IMR-90 (cell line): ENCODE data around the gene MPND. TPM values are rescaled to one million over a fixed set of nuclear protein-coding genes. Genes with fewer than 3 reads are reported as not detected.

Experiments used
- ATAC-seq: fragments of 200-7000 bp; cut with Tn5 transposase; 2 replicates; pipeline ENCODE4 v1.9.1; 2020; ENCODE audit warnings: low read depth, mild to moderate bottlenecking, moderate library complexity
- BruUV-seq: library from RNA; stranded (reverse); fragments of 400-500 nt; replicated peaks from 2 replicates; lab custom pipeline; 2021; lab: Mats Ljungman, UMichigan
- CTCF ChIA-PET: fragments of 300-600 bp; formaldehyde crosslinking; extraction: SDS; loops from one replicate; lab custom pipeline; 2021; ENCODE audit warnings: antibody characterized with exemption; lab: Yijun Ruan, JAX
- POLR2A ChIA-PET: fragments of 300-600 bp; sonication (Branson Sonifier 250); formaldehyde crosslinking; loops from one replicate; lab custom pipeline; 2022; ENCODE audit warnings: antibody characterized with exemption; ENCODE audit not compliant: unreplicated experiment; lab: Charles Lee
- DNase-seq: peaks from one replicate; pipeline ENCODE4 v3.0.0; 2013
- H2AFZ ChIP-seq: replicated peaks from 2 replicates; pipeline ENCODE3; 2013; ENCODE audit warnings: low read length, mild to moderate bottlenecking; ENCODE audit not compliant: poor library complexity
- H2AK5ac ChIP-seq: 2 replicates; pipeline ENCODE4 v1.6.1; 2013; ENCODE audit warnings: low read depth, low read length, inconsistent platforms
- H2AK9ac ChIP-seq: replicated peaks from 2 replicates; pipeline ENCODE3; 2013; ENCODE audit warnings: mild to moderate bottlenecking, low read depth, low read length, moderate library complexity; ENCODE audit not compliant: poor library complexity
- H2BK120ac ChIP-seq: 2 replicates; pipeline ENCODE4 v1.6.1; 2013; ENCODE audit warnings: low read depth, low read length, inconsistent platforms
- H2BK15ac ChIP-seq: 3 replicates; pipeline ENCODE4 v1.6.1; 2013; ENCODE audit warnings: low read depth, low read length, inconsistent platforms
- H2BK20ac ChIP-seq: 2 replicates; pipeline ENCODE4 v1.6.1; 2013; ENCODE audit warnings: low read depth, mild to moderate bottlenecking, inconsistent platforms, low read length, moderate library complexity
- H2BK5ac ChIP-seq: 2 replicates; pipeline ENCODE4 v1.6.1; 2013; ENCODE audit warnings: mild to moderate bottlenecking, low read depth, low read length, inconsistent platforms; ENCODE audit not compliant: poor library complexity, severe bottlenecking
- H3K14ac ChIP-seq: replicated peaks from 2 replicates; pipeline ENCODE4 v1.6.1; 2013; ENCODE audit warnings: low read depth, low read length, inconsistent platforms
- H3K18ac ChIP-seq: 2 replicates; pipeline ENCODE4 v1.6.1; 2013; ENCODE audit warnings: low read depth, low read length, control low read depth
- H3K23ac ChIP-seq: 2 replicates; pipeline ENCODE4 v1.6.1; 2013; ENCODE audit warnings: low read depth, low read length, inconsistent platforms
- H3K27ac ChIP-seq: 2 replicates; pipeline ENCODE4 v1.5.1; 2013; ENCODE audit warnings: mild to moderate bottlenecking, control low read depth, low read length; ENCODE audit not compliant: insufficient read depth
- H3K27me3 ChIP-seq: 2 replicates; pipeline ENCODE4 v1.6.1; 2013; ENCODE audit warnings: low read length; ENCODE audit not compliant: control insufficient read depth, insufficient read depth
- H3K36me3 ChIP-seq: 2 replicates; pipeline ENCODE4 v1.6.1; 2013; ENCODE audit warnings: low read length, mixed read lengths; ENCODE audit not compliant: control insufficient read depth, insufficient read depth
- H3K4ac ChIP-seq: 2 replicates; pipeline ENCODE4 v1.6.1; 2013; ENCODE audit warnings: low read depth, low read length, inconsistent platforms
- H3K4me1 ChIP-seq: 2 replicates; pipeline ENCODE4 v1.6.1; 2013; ENCODE audit warnings: low read length, mixed read lengths; ENCODE audit not compliant: control insufficient read depth, insufficient read depth
- H3K4me2 ChIP-seq: 2 replicates; pipeline ENCODE4 v1.6.1; 2013; ENCODE audit warnings: low read depth, mild to moderate bottlenecking, control low read depth, low read length, moderate library complexity
- H3K4me3 ChIP-seq: 2 replicates; pipeline ENCODE4 v1.5.1; 2013; ENCODE audit warnings: low read depth, mild to moderate bottlenecking, control low read depth, low read length, moderate library complexity; ENCODE audit not compliant: insufficient read depth
- H3K56ac ChIP-seq: 2 replicates; pipeline ENCODE4 v1.6.1; 2013; ENCODE audit warnings: low read length, inconsistent platforms; ENCODE audit not compliant: insufficient read depth; ENCODE audit errors: extremely low read depth
- H3K79me1 ChIP-seq, 2 experiments: 2 replicates each; pipeline ENCODE4 v1.6.1; 2013; ENCODE audit warnings: low read length in 2 of 2, inconsistent platforms in 1 of 2, low read depth in 1 of 2
- H3K9ac ChIP-seq: 2 replicates; pipeline ENCODE4 v1.6.1; 2013; ENCODE audit warnings: low read depth, low read length, control low read depth
- H3K9me1 ChIP-seq: 2 replicates; pipeline ENCODE4 v1.6.1; 2013; ENCODE audit warnings: low read length, inconsistent platforms; ENCODE audit not compliant: insufficient read depth
- H3K9me3 ChIP-seq: 2 replicates; pipeline ENCODE4 v1.6.1; 2013; ENCODE audit warnings: low read length; ENCODE audit not compliant: control insufficient read depth, insufficient read depth
- H4K20me1 ChIP-seq: 2 replicates; pipeline ENCODE4 v1.6.1; 2013; ENCODE audit warnings: low read length, inconsistent platforms; ENCODE audit not compliant: insufficient read depth
- H4K5ac ChIP-seq: 2 replicates; pipeline ENCODE4 v1.6.1; 2013; ENCODE audit warnings: mild to moderate bottlenecking, low read depth, low read length, control low read depth
- H4K8ac ChIP-seq, 2 experiments: 2 replicates each; pipeline ENCODE4 v1.6.1; 2013; ENCODE audit warnings: low read depth in 2 of 2, low read length in 2 of 2, control low read depth in 1 of 2, inconsistent platforms in 1 of 2
- H4K91ac ChIP-seq: 2 replicates; pipeline ENCODE4 v1.6.1; 2013; ENCODE audit warnings: low read depth, low read length, inconsistent platforms; ENCODE audit not compliant: insufficient read depth
- BHLHE40 ChIP-seq: fragments of 150-350 bp; IDR thresholded peaks from 2 replicates; pipeline ENCODE4 v1.6.1; 2016; ENCODE audit warnings: mild to moderate bottlenecking, low read depth, low read length
- CEBPB ChIP-seq: IDR thresholded peaks from 2 replicates; pipeline ENCODE4 v1.6.1; 2012; ENCODE audit warnings: low read depth, low read length, improper control_type of control experiment
- CHD1 ChIP-seq: IDR thresholded peaks from 2 replicates; pipeline ENCODE4 v1.6.1; 2012; ENCODE audit warnings: low read depth, low read length, improper control_type of control experiment
- ELK1 ChIP-seq: fragments of 150-350 bp; IDR thresholded peaks from 2 replicates; pipeline ENCODE4 v1.6.1; 2016; ENCODE audit warnings: low read depth, mild to moderate bottlenecking, low read length, moderate library complexity, borderline replicate concordance
- FOS ChIP-seq: fragments of 150-350 bp; IDR thresholded peaks from 2 replicates; pipeline ENCODE4 v1.6.1; 2016; ENCODE audit warnings: low read depth, low read length
- MAFK ChIP-seq: IDR thresholded peaks from 2 replicates; pipeline ENCODE4 v1.6.1; 2012; ENCODE audit warnings: low read depth, low read length, improper control_type of control experiment
- MAZ ChIP-seq: IDR thresholded peaks from 2 replicates; pipeline ENCODE4 v1.6.1; 2012; ENCODE audit warnings: low read depth, mild to moderate bottlenecking, low read length, improper control_type of control experiment, moderate library complexity, borderline replicate concordance
- MXI1 ChIP-seq: IDR thresholded peaks from 2 replicates; pipeline ENCODE4 v1.6.1; 2012; ENCODE audit warnings: low read depth, mild to moderate bottlenecking, low read length, moderate library complexity, borderline replicate concordance
- NFE2L2 ChIP-seq: fragments of 150-350 bp; IDR thresholded peaks from 2 replicates; pipeline ENCODE4 v1.6.1; 2016; ENCODE audit warnings: low read depth, mild to moderate bottlenecking, low read length
- POLR2A ChIP-seq: IDR thresholded peaks from 2 replicates; pipeline ENCODE4 v1.6.1; 2012; ENCODE audit warnings: mild to moderate bottlenecking, low read depth, low read length
- RCOR1 ChIP-seq: IDR thresholded peaks from 2 replicates; pipeline ENCODE4 v1.6.1; 2012; ENCODE audit warnings: mild to moderate bottlenecking, low read length, improper control_type of control experiment; ENCODE audit not compliant: insufficient replicate concordance
- RFX5 ChIP-seq: IDR thresholded peaks from 2 replicates; pipeline ENCODE4 v1.8.0; 2012; ENCODE audit warnings: low read depth, mild to moderate bottlenecking, low read length, moderate library complexity
- SMC3 ChIP-seq: fragments of 150-350 bp; IDR thresholded peaks from 2 replicates; pipeline ENCODE4 v1.6.1; 2016; ENCODE audit warnings: low read depth, mild to moderate bottlenecking, antibody characterized with exemption, low read length, moderate library complexity
- WGBS, 2 experiments: methylation state at CpG; one replicate each; pipeline versions ENCODE4 v1.1.5 to v1.1.7; 2013; ENCODE audit warnings: missing lambda C conversion rate in 2 of 2; ENCODE audit not compliant: insufficient read length in 1 of 2; ENCODE audit errors: extremely low coverage in 2 of 2; 5-methylcytosine and 5-hydroxymethylcytosine counted together
- dilution Hi-C: fragments of 300-500 bp; cut with HindIII; formaldehyde crosslinking; loops from one replicate; pipeline ENCODE4 v1.14.3; 2018; ENCODE audit warnings: low sequenced_read_pairs; ENCODE audit not compliant: unreplicated experiment
- in situ Hi-C: fragments of 300-500 bp; cut with MboI; formaldehyde crosslinking; loops from 3 replicates; pipeline ENCODE4 v1.14.3; 2019; ENCODE audit warnings: low sequenced_read_pairs, inconsistent platforms, mixed read lengths
- intact Hi-C: fragments of 100-400 bp; cut with micrococcal nuclease; formaldehyde crosslinking; loops from 2 replicates; pipeline ENCODE4 v1.10.0; 2022
- polyA plus RNA-seq, 3 experiments: library from polyadenylated mRNA; depleted of rRNA; stranded (reverse); fragments of >200 nt; gene quantifications; 2 replicates each; pipeline ENCODE4 v1.2.3, GENCODE V29; 2012; ENCODE audit warnings: low replicate concordance in 1 of 3
- total RNA-seq: library from RNA; depleted of rRNA; stranded (reverse); fragments of >200 nt; gene quantifications from 2 replicates; pipeline ENCODE4 v1.2.3, GENCODE V29; 2012
- TF ChIP-seq, protein P1 (sequence below): fragments of 150-350 bp; IDR thresholded peaks from 2 replicates; pipeline ENCODE4 v1.6.1; 2017; ENCODE audit warnings: mild to moderate bottlenecking, antibody characterized with exemption, low read length, low read depth
- TF ChIP-seq, protein P2 (sequence below): conservative IDR thresholded peaks from 2 replicates; pipeline ENCODE4 v1.5.1; 2012; ENCODE audit warnings: mild to moderate bottlenecking, low read depth, low read length, improper control_type of control experiment

MPND gene
- total and polyA plus RNA-seq, 2 of the 4 experiments (the other 2 are of a cell fraction), result 2.3 to 8.1 TPM

- Histone ChIP-seq H2AK9ac (no peak overlapping the region), H2AK5ac (no peak overlapping the region), H3K9me1 (peaks cover 12% of the 10 kb centered on the region), H4K8ac (no peak overlapping the region), H4K91ac (no peak overlapping the region), H2BK15ac (no peak overlapping the region), H3K14ac (no peak overlapping the region), H2BK5ac (no peak overlapping the region), H3K4me2 (no peak overlapping the region), H3K18ac (no peak overlapping the region), H4K20me1 (peaks cover 33% of the 10 kb centered on the region), H2AFZ (no peak overlapping the region), H4K5ac (no peak overlapping the region), H3K4me1 (peaks cover 23% of the 10 kb centered on the region), H3K79me1 (peaks cover 8 to 66% of the 10 kb centered on the region in 2 experiments), H3K36me3 (peaks cover 54% of the 10 kb centered on the region), H3K4me3 (no peak overlapping the region), H3K9me3 (no peaks in the 10 kb centered on the region), H3K9ac (no peak overlapping the region), H3K27me3 (no peaks in the 10 kb centered on the region), H3K23ac (no peak overlapping the region), H3K4ac (no peak overlapping the region), H2BK120ac (no peak overlapping the region), H3K56ac (no peak overlapping the region), H2BK20ac (no peak overlapping the region), H3K27ac (no peak overlapping the region)
- TF ChIP-seq CHD1, result no peak
- no peak for TF ChIP-seq SMC3
- TF ChIP-seq, protein P1, sequence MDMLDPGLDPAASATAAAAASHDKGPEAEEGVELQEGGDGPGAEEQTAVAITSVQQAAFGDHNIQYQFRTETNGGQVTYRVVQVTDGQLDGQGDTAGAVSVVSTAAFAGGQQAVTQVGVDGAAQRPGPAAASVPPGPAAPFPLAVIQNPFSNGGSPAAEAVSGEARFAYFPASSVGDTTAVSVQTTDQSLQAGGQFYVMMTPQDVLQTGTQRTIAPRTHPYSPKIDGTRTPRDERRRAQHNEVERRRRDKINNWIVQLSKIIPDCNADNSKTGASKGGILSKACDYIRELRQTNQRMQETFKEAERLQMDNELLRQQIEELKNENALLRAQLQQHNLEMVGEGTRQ, result no peak
- TF ChIP-seq RFX5, result no peak
- TF ChIP-seq ELK1, result no peak
- no peak for TF ChIP-seq BHLHE40
- TF ChIP-seq POLR2A, result no peak
- no peak for TF ChIP-seq NFE2L2
- TF ChIP-seq MAZ, result no peak
- no peak for TF ChIP-seq CEBPB
- no peak for TF ChIP-seq MAFK
- no peak for TF ChIP-seq FOS
- no peak for TF ChIP-seq RCOR1
- TF ChIP-seq, protein P2, sequence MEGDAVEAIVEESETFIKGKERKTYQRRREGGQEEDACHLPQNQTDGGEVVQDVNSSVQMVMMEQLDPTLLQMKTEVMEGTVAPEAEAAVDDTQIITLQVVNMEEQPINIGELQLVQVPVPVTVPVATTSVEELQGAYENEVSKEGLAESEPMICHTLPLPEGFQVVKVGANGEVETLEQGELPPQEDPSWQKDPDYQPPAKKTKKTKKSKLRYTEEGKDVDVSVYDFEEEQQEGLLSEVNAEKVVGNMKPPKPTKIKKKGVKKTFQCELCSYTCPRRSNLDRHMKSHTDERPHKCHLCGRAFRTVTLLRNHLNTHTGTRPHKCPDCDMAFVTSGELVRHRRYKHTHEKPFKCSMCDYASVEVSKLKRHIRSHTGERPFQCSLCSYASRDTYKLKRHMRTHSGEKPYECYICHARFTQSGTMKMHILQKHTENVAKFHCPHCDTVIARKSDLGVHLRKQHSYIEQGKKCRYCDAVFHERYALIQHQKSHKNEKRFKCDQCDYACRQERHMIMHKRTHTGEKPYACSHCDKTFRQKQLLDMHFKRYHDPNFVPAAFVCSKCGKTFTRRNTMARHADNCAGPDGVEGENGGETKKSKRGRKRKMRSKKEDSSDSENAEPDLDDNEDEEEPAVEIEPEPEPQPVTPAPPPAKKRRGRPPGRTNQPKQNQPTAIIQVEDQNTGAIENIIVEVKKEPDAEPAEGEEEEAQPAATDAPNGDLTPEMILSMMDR, result no peak
- TF ChIP-seq MXI1, result no peak
- dilution Hi-C loops, result no loop called here
- no TSS peak for BruUV-seq
- DNase-seq (no peak), ATAC-seq (no peak)
- intact Hi-C loops, result no loop called here
- WGBS, 2 experiments, result 98% methylated on average over 6 of the region's 16 CpGs; no CpG with 5 or more reads in 1 of the 2 experiments
- in situ Hi-C loops, result no loop called here
- POLR2A ChIA-PET, result no interaction called here
- CTCF ChIA-PET, result no interaction called here
Observed at GRCh38 chr19:4365341-4365740, 22.0 kb downstream of the MPND start.
